Omental fat pad (tissue), 4 donors: ENCODE results near the gene IGF2BP1. TPM values are rescaled to one million over a fixed set of nuclear protein-coding genes. Genes with fewer than 3 reads are reported as not detected.

Source experiments
- ATAC-seq: fragments of 150-250 bp; one replicate; pipeline ENCODE4 v1.9.1; 2016; ENCODE audit warnings: mild to moderate bottlenecking, moderate library complexity; ENCODE audit not compliant: low FRiP score
- DNase-seq: peaks from one replicate; pipeline ENCODE4 v3.0.0-alpha.2; 2019; ENCODE audit warnings: low spot score
- CTCF ChIP-seq, 3 donors: fragments of 450-650 bp; IDR thresholded peaks; one replicate each; pipeline ENCODE4 v1.5.1; 2016 to 2017; ENCODE audit warnings: antibody characterized with exemption in 3 of 3, mild to moderate bottlenecking in 3 of 3, moderate library complexity in 2 of 3
- total RNA-seq, 4 donors: library from RNA; depleted of rRNA; stranded (reverse); fragments of >200 nt; gene quantifications; one replicate each; pipeline ENCODE4 v1.1.0, GENCODE V29; 2016

The IGF2BP1 gene
- total RNA-seq, 4 donors from 2014 or later, result 0.16 TPM; not detected in 3

- ATAC-seq (no peak), DNase-seq (no peak)
- TF ChIP-seq CTCF (IDR thresholded peaks at IDR 0.05), result no peak
Measured at GRCh38 chr17:48989100-48989499, 8.1 kb upstream of the IGF2BP1 start.

- TF ChIP-seq CTCF (IDR thresholded peaks at IDR 0.05), result no peak
- DNase-seq (no peak), ATAC-seq (no peak)
Measured at GRCh38 chr17:48990882-48991357, 6.3 kb upstream of the IGF2BP1 start.

GRCh38 chr17:48992444-48992843 lies 4.7 kb upstream of the IGF2BP1 start:
- ATAC-seq (no peak), DNase-seq (no peak)
- TF ChIP-seq CTCF (IDR thresholded peaks at IDR 0.05), result no peak

GRCh38 chr17:48993305-48993704 lies 3.9 kb upstream of the IGF2BP1 start:
- no peak for ATAC-seq
- no peak for TF ChIP-seq CTCF (IDR thresholded peaks at IDR 0.05)
- no peak for DNase-seq

GRCh38 chr17:48993951-48994350 lies 3.2 kb upstream of the IGF2BP1 start:
- no peak for ATAC-seq
- no peak for DNase-seq

GRCh38 chr17:48994549-48995303 lies 2.5 kb upstream of the IGF2BP1 start:
- no peak for TF ChIP-seq CTCF (IDR thresholded peaks at IDR 0.05)
- DNase-seq (no peak), ATAC-seq (no peak)

More at GRCh38 chr17:48993951-48994350, 3.2 kb upstream of the IGF2BP1 start:
- TF ChIP-seq CTCF (IDR thresholded peaks at IDR 0.05), result no peak
